GM12878 (cell line): ENCODE results near the gene HEBP2. TPM values are rescaled to one million over a fixed set of nuclear protein-coding genes. Genes with fewer than 3 reads are reported as not detected.

Source experiments
- BACH1 ChIP-seq: fragments of 450-650 bp; IDR thresholded peaks from 2 replicates; pipeline ENCODE4 v1.6.1; 2017; ENCODE audit warnings: mild to moderate bottlenecking, borderline replicate concordance
- CHD2 ChIP-seq: IDR thresholded peaks from 2 replicates; pipeline ENCODE4 v1.6.1; 2011; ENCODE audit warnings: low read depth, low read length, improper control_type of control experiment, borderline replicate concordance
- EP300 ChIP-seq, 2 experiments: fragments of 150-350 bp in 1 of 2; IDR thresholded peaks; 2 replicates each; pipeline ENCODE4 v1.6.1; 2011 to 2012; ENCODE audit warnings: low read depth in 2 of 2, low read length in 2 of 2, borderline replicate concordance in 1 of 2, improper control_type of control experiment in 1 of 2, inconsistent platforms in 1 of 2; ENCODE audit not compliant: control insufficient read depth in 1 of 2
- IKZF1 ChIP-seq: fragments of 450-650 bp; conservative IDR thresholded peaks from 2 replicates; pipeline ENCODE4 v1.6.1; 2017; ENCODE audit warnings: antibody characterized with exemption, mild to moderate bottlenecking
- IKZF2 ChIP-seq, 2 experiments: fragments of 450-650 bp; IDR thresholded peaks; 2 replicates each; pipeline ENCODE4 v1.6.1; 2017; ENCODE audit warnings: mild to moderate bottlenecking in 2 of 2, moderate library complexity in 2 of 2
- MEF2B ChIP-seq: fragments of 450-650 bp; IDR thresholded peaks from 2 replicates; pipeline ENCODE4 v1.6.1; 2018; ENCODE audit warnings: mild to moderate bottlenecking, moderate library complexity; ENCODE audit not compliant: partially characterized antibody, poor library complexity, severe bottlenecking
- MTA2 ChIP-seq: fragments of 450-650 bp; IDR thresholded peaks from 2 replicates; pipeline ENCODE4 v1.6.1; 2016; ENCODE audit warnings: low read depth, mild to moderate bottlenecking, moderate library complexity
- NBN ChIP-seq: fragments of 450-650 bp; IDR thresholded peaks from 2 replicates; pipeline ENCODE4 v1.6.1; 2016
- RAD51 ChIP-seq: fragments of 450-650 bp; IDR thresholded peaks from 2 replicates; pipeline ENCODE4 v1.6.1; 2016; ENCODE audit warnings: moderate library complexity, mild to moderate bottlenecking, inconsistent platforms
- RUNX3 ChIP-seq: IDR thresholded peaks from 2 replicates; pipeline ENCODE4 v1.6.1; 2012; ENCODE audit warnings: low read length, inconsistent platforms
- SPI1 ChIP-seq: IDR thresholded peaks from 2 replicates; pipeline ENCODE4 v1.6.1; 2011; ENCODE audit warnings: low read depth, mild to moderate bottlenecking, low read length, moderate library complexity, borderline replicate concordance; ENCODE audit not compliant: insufficient read depth
- SRF ChIP-seq, 2 experiments: IDR thresholded peaks; 2 replicates each; pipeline ENCODE4 v1.6.1; 2011; ENCODE audit warnings: low read depth in 2 of 2, low read length in 2 of 2, mild to moderate bottlenecking in 1 of 2, moderate library complexity in 1 of 2
- YY1 ChIP-seq: IDR thresholded peaks from 2 replicates; pipeline ENCODE4 v1.6.1; 2011; ENCODE audit warnings: low read depth, mild to moderate bottlenecking, low read length
- ZNF622 ChIP-seq: fragments of 450-650 bp; IDR thresholded peaks from 2 replicates; pipeline ENCODE4 v1.6.1; 2017; ENCODE audit warnings: mild to moderate bottlenecking, inconsistent platforms
- polyA plus RNA-seq, 11 experiments: library from polyadenylated mRNA; depleted of rRNA in 4 of 11; unstranded in 6 of 11; stranded (reverse) in 5 of 11; fragments of >200 nt; fragmentation: Nextera tagmentation in 4 of 11; fragmentation: Illumina TruSeq in 1 of 11; extraction: Ambion mirVana in 4 of 11; extraction: Trizol in 1 of 11; gene quantifications; 1 replicate in 1 of 11; 2 replicates in 10 of 11; pipeline versions ENCODE4 v1.2.1 to v1.2.3, GENCODE V29; 2011 to 2016; ENCODE audit warnings: inconsistent platforms in 2 of 11, missing spikeins in 2 of 11, low read depth in 1 of 11
- total RNA-seq, 4 experiments: library from RNA; depleted of rRNA in 3 of 4; stranded (reverse); fragments of >200 nt in 3 of 4; fragmentation: Illumina TruSeq in 1 of 4; extraction: Trizol in 1 of 4; gene quantifications; 2 replicates each; pipeline versions ENCODE4 v1.2.1 to v1.2.3, GENCODE V29; 2013 to 2021
- TF ChIP-seq, protein P1 (sequence below): fragments of 450-650 bp; IDR thresholded peaks from 2 replicates; pipeline ENCODE4 v1.6.1; 2016; ENCODE audit warnings: mild to moderate bottlenecking
- TF ChIP-seq, protein P2 (sequence below): fragments of 450-650 bp; IDR thresholded peaks from 2 replicates; pipeline ENCODE4 v1.6.1; 2016; ENCODE audit warnings: mild to moderate bottlenecking, moderate library complexity, borderline replicate concordance
- TF ChIP-seq, protein P3 (sequence below): fragments of 450-650 bp; IDR thresholded peaks from 2 replicates; pipeline ENCODE4 v1.6.1; 2017; ENCODE audit warnings: low read depth, mild to moderate bottlenecking, moderate library complexity
- TF ChIP-seq, protein P4 (sequence below): IDR thresholded peaks from 2 replicates; pipeline ENCODE4 v1.6.1; 2011; ENCODE audit warnings: mild to moderate bottlenecking, low read depth, low read length, moderate library complexity; ENCODE audit not compliant: insufficient replicate concordance

The HEBP2 gene
- total and polyA plus RNA-seq, 10 of the 15 experiments (the other 5 are each of a cell fraction or from before 2014, with no cell fraction given), result 3.8 to 41.8 (median 16.9) TPM

DNA sequence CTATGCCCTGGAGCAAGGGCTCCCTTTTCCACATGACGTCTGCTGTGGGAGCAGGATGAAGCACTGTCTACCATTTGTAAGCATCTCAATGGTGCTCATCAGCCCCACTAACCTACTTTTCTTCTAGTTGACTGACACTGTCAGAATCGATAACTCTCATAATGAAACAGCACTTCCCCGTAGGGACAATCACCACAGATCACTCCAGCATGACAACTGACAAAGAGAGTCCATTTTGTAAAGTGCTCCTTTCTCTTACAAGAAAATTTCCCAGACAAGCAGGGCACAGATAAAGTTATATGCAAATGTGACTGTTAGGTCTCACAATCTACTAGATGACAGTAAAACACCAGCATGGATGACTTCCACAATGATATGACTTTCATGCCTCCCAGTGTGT is 46.4 kb downstream of the HEBP2 start (continued):
- TF ChIP-seq BACH1 (no peak), IKZF2 (IDR thresholded peaks at IDR 0.05) (peak; percentile 26 to 28; a peak in 2 of 4 replicates), ZNF622 (no peak), MTA2 (peak; percentile 47; the same call in 1 of the 2 replicates), IKZF1 (peak; percentile 52), RAD51 (no peak), SRF (IDR thresholded peaks at IDR 0.05; ENCODE audit: low read depth in 2 of 2, low read length in 2 of 2) (no peak), YY1 (peak; percentile 47; the same call in 1 of the 2 replicates), RUNX3 (peak; percentile 26; the same call in 1 of the 2 replicates), MEF2B (peak; percentile 79), EP300 (IDR thresholded peaks at IDR 0.05; ENCODE audit: borderline replicate concordance in 1 of 2, control insufficient read depth in 1 of 2, low read depth in 2 of 2, low read length in 2 of 2) (peak; percentile 22 to 46; a peak in 2 of 4 replicates), CHD2 (peak; percentile 31; the same call in 1 of the 2 replicates), SPI1 (peak; percentile 22; the same call in 1 of the 2 replicates), NBN (0 out of 2 replicates have a peak, but pooled peaks have one; percentile 54)
- TF ChIP-seq, protein P1, sequence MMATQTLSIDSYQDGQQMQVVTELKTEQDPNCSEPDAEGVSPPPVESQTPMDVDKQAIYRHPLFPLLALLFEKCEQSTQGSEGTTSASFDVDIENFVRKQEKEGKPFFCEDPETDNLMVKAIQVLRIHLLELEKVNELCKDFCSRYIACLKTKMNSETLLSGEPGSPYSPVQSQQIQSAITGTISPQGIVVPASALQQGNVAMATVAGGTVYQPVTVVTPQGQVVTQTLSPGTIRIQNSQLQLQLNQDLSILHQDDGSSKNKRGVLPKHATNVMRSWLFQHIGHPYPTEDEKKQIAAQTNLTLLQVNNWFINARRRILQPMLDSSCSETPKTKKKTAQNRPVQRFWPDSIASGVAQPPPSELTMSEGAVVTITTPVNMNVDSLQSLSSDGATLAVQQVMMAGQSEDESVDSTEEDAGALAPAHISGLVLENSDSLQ, result peak; percentile 94
- TF ChIP-seq, protein P2, sequence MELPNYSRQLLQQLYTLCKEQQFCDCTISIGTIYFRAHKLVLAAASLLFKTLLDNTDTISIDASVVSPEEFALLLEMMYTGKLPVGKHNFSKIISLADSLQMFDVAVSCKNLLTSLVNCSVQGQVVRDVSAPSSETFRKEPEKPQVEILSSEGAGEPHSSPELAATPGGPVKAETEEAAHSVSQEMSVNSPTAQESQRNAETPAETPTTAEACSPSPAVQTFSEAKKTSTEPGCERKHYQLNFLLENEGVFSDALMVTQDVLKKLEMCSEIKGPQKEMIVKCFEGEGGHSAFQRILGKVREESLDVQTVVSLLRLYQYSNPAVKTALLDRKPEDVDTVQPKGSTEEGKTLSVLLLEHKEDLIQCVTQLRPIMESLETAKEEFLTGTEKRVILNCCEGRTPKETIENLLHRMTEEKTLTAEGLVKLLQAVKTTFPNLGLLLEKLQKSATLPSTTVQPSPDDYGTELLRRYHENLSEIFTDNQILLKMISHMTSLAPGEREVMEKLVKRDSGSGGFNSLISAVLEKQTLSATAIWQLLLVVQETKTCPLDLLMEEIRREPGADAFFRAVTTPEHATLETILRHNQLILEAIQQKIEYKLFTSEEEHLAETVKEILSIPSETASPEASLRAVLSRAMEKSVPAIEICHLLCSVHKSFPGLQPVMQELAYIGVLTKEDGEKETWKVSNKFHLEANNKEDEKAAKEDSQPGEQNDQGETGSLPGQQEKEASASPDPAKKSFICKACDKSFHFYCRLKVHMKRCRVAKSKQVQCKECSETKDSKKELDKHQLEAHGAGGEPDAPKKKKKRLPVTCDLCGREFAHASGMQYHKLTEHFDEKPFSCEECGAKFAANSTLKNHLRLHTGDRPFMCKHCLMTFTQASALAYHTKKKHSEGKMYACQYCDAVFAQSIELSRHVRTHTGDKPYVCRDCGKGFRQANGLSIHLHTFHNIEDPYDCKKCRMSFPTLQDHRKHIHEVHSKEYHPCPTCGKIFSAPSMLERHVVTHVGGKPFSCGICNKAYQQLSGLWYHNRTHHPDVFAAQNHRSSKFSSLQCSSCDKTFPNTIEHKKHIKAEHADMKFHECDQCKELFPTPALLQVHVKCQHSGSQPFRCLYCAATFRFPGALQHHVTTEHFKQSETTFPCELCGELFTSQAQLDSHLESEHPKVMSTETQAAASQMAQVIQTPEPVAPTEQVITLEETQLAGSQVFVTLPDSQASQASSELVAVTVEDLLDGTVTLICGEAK, result peak; percentile 45; the same call in 1 of the 2 replicates
- TF ChIP-seq, protein P3, sequence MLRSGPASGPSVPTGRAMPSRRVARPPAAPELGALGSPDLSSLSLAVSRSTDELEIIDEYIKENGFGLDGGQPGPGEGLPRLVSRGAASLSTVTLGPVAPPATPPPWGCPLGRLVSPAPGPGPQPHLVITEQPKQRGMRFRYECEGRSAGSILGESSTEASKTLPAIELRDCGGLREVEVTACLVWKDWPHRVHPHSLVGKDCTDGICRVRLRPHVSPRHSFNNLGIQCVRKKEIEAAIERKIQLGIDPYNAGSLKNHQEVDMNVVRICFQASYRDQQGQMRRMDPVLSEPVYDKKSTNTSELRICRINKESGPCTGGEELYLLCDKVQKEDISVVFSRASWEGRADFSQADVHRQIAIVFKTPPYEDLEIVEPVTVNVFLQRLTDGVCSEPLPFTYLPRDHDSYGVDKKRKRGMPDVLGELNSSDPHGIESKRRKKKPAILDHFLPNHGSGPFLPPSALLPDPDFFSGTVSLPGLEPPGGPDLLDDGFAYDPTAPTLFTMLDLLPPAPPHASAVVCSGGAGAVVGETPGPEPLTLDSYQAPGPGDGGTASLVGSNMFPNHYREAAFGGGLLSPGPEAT, result peak; percentile 54; the same call in 1 of the 2 replicates
- TF ChIP-seq, protein P4, sequence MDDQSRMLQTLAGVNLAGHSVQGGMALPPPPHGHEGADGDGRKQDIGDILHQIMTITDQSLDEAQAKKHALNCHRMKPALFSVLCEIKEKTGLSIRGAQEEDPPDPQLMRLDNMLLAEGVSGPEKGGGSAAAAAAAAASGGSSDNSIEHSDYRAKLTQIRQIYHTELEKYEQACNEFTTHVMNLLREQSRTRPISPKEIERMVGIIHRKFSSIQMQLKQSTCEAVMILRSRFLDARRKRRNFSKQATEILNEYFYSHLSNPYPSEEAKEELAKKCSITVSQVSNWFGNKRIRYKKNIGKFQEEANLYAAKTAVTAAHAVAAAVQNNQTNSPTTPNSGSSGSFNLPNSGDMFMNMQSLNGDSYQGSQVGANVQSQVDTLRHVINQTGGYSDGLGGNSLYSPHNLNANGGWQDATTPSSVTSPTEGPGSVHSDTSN, result peak; percentile 75
- TF ChIP-seq, all 136 proteins: peak for 25
